GM18499 (cell line): ENCODE data around the gene PTPRR.

Experiments
- ATAC-seq: cut with Tn5 transposase; IDR thresholded peaks from one replicate; pipeline ENCODE4 v1.9.1; 2021; ENCODE audit warnings: moderate number of reproducible peaks; ENCODE audit not compliant: insufficient read depth, unreplicated experiment

Gene PTPRR

DNA sequence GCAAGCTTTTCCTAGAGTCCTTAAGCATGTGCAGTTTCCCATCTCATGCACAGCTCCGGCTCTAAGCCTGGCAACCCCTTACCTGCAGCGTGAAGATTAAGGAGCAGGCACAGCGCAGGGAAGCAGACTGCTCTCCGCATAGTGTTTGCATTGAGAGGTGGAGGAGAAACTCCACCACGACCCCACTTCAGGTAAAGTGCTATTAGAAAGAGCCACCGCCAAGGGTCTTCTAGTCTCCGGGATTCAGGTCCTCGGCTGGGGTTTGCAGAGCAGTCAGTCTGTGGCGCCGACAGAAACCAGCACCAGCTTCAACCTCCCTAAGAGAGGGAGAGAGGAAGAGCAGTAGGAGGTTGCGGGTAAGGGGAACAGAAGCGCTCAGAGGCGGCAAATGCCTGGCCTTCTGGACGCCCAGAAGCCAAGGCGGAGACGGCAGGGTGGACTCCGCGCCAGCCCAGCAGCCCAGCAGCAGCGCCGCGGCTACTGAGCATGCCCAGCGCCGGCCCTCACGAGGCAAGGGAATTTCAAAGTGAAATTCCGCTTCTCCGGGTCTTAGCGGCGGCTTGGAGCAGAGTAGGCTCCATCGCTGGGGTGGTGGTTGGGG lies at the start of gene PTPRR:
Gene PTPRR (minus strand): TSS at position 488 of the 601 bp plus-strand sequence. CDS start 348 bp downstream, at position 140.
- ATAC-seq: no peak

GRCh38 chr12:70966996-70967790 lies 46.7 kb upstream of the PTPRR start:
- ATAC-seq: no peak

DNA sequence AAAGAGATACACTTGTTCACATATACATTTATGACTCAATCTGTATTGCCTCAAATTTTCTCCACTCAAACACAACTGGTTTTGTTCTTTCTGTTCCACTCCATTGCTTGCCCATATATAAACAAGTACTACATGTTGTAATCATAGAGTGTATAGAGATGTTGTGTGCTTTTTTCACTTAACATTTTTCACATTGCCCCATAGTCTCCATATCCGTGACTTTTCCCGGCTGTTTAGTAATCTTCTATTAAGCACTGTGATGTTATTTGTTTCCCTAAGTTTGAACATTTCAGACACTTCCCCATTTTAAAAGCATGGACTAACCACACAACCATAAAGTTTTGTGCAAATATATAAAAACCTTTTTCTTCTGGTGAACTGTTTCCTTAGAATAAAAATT lies 45.5 kb upstream of the PTPRR start:
- no peak for ATAC-seq

DNA sequence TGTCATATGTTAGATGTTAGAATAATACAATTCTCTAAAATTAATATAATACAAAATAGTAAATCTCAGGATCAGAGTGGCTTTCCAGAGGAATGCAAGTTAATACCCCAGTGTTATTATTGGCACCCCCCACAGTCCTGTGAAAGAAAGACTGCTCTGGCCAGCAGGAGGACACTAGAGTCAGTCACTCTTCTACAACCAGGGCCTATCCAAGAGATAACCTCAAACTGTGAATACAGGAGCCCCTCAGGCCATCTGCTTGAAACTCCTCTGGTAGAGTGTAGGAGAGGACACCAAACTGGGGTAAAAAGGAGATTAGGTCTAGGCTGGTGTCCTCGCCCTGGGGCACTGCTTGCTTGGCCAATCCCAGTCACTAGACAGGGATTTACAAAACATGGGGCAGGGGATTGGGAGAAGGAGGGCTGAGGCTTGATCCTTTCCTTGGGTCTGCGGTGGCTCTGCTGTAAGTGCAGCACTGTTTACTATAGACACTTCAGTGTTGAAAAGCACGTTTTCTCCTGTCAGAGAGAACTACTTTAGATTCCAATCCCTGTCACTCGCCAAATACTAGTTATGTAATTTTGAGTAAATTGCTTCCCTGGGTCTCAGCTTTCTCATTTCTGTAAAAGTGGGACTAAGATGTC lies 44.5 kb upstream of the PTPRR start:
- ATAC-seq: no peak

- no peak for ATAC-seq
Observed at GRCh38 chr12:70963081-70963660, 42.6 kb upstream of the PTPRR start.

DNA sequence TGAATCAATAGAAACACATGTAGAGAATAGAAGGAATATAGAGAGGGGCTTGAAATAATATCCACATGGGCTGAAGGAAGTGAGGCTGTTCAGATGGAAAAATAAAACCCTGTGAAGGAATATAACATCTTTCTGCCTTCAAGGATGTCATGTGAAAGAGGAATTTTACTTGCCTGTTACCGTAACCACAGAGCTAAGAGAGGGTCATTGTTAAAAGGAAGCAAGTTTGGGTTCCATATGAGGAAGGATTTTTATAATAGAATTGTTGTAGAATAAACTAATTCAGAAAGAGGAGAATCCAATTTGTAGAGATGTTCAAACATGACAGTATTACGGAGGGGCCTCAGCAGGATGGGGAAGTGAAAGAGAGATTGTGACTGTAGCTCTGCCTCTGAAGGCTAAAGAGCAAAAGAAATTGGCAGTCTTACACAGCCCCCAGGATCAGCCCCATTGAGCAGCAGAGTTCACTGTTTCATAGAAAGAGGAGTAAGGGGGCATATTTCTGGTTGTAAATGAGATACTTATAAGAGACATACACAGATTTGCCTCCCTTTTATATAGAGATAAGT lies 41.8 kb upstream of the PTPRR start:
- peak; percentile 67 for ATAC-seq

- no peak for ATAC-seq
Observed at GRCh38 chr12:70960484-70960883, 39.9 kb upstream of the PTPRR start.

GRCh38 chr12:70955415-70955814 lies 34.9 kb upstream of the PTPRR start:
- no peak for ATAC-seq

DNA sequence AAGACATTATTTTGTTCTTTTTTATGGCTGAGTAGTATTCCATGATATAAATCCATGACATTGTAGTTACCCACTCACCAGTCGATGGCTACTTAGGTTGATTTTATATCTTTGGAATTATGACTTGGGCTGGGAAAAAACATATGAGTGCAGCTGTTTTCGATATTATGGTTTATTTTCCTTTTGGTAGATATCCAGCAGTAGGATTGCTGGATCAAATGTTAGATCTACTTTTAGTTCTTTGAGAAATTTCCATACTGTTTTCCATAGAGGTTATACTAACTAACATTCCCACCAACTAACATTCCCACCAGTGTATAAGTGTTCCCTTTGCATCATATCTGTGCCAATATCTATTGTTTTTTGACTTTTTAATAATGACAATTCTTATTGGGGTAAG lies 29.9 kb upstream of the PTPRR start:
- no peak for ATAC-seq

- no peak for ATAC-seq
Observed at GRCh38 chr12:70948976-70949336, 28.4 kb upstream of the PTPRR start.

DNA sequence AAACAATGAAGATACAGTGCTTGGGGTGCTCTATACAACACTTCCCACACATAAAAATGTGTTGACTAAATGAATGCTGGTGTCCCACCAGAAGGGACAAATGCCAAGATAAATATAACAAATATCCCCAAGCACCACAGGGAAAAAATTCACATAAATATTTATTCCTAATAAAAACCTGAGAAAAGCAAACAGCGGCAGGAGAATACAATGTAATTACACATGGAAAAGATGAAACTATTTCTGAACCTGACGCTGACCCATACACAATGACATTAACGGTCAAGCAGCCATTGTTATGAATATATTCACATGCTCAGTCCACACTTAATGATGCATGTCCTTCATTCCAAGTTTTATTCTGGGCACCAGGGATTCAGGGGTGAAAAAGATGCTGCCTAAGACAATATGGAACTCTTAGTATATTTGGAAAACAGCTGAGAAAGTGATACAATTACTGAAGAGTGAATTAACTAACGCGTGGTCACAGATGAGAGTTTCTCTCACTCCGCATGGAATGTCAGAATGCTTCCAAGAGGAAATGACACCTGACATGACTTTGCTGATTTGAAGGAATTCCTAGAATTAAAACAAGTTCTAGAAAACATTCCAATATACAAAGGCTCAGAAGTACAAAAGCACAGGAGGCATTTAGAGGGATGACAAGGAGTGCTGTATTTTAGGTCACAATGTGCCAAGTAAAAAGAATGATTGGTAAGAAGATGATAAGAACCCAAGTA lies 27.9 kb upstream of the PTPRR start:
- ATAC-seq: no peak

DNA sequence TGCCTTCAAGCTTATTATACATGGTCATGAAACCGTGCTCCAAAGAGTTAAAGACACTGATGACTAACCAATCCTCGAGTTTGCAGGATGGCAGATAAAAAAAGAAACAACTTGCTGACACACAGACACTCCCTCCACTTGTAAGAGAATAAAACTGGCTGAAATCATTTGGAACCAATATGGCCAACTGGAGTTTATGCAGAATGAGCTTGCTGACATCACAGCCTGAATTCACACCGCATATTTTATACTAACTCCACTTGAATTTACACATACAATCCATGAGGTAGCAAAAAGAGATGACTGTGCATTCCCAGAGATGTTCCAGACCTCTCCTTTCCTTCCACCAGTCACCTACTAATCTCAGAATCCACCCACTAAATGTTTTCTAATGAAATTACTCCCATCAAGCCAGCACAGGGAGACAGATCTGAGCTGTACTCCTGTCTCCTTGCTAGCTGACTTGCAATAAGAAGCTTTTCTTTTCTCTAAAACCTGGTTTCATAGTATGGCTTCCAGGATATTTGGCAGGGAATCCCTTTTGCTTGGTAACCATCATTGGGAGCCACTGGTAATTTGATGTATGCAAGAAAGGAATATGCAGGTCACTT lies 15.8 kb upstream of the PTPRR start:
- ATAC-seq: no peak

- no peak for ATAC-seq
Observed at GRCh38 chr12:70933133-70933532, 12.6 kb upstream of the PTPRR start.

- no peak for ATAC-seq
Observed at GRCh38 chr12:70929029-70929428, 8.5 kb upstream of the PTPRR start.

- ATAC-seq: no peak
Observed at GRCh38 chr12:70928071-70928470, 7.5 kb upstream of the PTPRR start.

- ATAC-seq: no peak
Observed at GRCh38 chr12:70927356-70927755, 6.8 kb upstream of the PTPRR start.

DNA sequence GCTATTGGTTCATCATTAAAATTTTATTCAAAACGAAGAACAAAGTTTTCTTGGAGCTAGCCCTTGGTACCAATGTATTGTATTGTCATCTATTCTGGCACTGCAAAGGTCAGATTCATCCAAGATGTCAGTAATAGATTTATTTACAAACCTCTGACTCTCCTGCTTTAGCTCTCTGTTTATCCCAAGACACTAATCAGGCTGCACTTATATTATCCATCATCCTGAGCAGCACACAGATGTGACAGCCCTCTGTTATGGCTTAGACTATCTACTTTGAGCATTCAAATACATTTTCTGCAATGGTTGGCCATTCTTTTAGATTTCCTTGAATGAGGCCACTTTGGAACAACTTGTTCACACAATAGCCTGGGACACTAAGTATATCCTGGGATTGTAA lies 5.0 kb upstream of the PTPRR start:
- ATAC-seq: no peak

DNA sequence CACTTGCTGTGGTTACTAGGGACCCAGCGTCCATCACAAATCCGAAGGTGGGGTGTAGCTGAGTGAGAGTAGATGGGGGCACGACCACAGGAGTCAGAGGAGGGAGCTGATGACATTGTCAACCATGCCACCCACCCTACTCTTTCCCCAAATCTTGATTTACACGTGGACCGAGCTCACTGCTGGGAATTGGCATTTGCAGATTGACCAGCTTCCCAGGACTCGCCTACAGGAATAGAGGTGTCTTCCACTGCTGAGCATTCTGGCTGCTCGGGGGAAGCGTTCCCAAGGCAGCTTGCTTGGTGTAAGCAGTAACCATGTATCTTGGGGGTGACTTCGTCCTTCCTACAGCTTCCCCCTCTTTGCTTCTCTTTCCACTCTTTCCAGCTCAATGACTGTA lies 353 bp upstream of the PTPRR start:
- ATAC-seq: no peak

GRCh38 chr12:70919597-70920035 lies 922 bp downstream of the PTPRR start:
- ATAC-seq: no peak

GRCh38 chr12:70919176-70919575 lies 1.4 kb downstream of the PTPRR start:
- no peak for ATAC-seq
